ENCODE measurements around the gene AZU1.
A peak's percentile ranks its signal among the peaks of the same experiment; 100 is the strongest.

AZU1 gene

DNA sequence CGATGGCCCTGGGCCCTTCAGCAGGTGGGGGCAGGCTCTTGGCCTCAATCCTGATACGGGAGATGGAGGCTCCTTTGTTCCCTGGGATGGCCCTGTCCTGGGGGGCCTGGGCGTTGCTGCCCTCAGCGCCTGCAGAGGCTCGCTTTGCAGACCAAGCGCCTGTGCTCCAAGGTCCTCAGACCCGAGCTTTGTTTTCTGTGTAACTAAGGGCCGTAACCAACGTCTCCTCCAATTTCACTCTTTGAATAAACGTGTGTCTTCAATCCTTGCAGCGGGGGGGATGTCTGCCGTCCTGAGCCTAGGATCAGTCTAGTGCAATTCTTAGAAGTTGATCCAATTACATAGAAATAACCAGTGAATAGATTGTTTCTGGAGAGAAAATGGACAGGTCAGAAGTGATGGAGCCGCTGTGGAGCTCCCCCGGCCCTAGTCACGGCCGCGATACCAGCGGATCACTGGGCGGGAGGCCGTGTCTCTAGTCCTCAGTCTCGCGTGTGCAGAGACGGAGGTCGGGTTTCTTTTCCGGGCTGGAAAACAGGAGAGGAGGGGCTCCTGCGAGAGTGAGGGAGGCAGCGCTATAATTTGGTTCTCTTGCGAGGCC is 25.0 kb upstream of the AZU1 start:
- Histone ChIP-seq H3K4me2 (ENCODE audit: low read length) (peak overlapping the region; percentile 75), H3K9ac (no peak overlapping the region), H3K36me3 (ENCODE audit: control insufficient read depth, insufficient read depth, low read length) (no peaks in the 10 kb centered on the region), H3K4me3 (ENCODE audit: low read depth, low read length) (peak overlapping the region; percentile 51), H3K79me2 (peaks cover 77% of the 10 kb centered on the region), H3K9me3 (ENCODE audit: control insufficient read depth, low read length) (no peaks in the 10 kb centered on the region), H3K27me3 (ENCODE audit: control insufficient read depth, insufficient read depth, low read length) (no peaks in the 10 kb centered on the region), H2AFZ (no peak overlapping the region), H3K27ac (peak overlapping the region; percentile 96), H3K4me1 (peaks cover 39% of the 10 kb centered on the region)
- TF ChIP-seq, protein P1, sequence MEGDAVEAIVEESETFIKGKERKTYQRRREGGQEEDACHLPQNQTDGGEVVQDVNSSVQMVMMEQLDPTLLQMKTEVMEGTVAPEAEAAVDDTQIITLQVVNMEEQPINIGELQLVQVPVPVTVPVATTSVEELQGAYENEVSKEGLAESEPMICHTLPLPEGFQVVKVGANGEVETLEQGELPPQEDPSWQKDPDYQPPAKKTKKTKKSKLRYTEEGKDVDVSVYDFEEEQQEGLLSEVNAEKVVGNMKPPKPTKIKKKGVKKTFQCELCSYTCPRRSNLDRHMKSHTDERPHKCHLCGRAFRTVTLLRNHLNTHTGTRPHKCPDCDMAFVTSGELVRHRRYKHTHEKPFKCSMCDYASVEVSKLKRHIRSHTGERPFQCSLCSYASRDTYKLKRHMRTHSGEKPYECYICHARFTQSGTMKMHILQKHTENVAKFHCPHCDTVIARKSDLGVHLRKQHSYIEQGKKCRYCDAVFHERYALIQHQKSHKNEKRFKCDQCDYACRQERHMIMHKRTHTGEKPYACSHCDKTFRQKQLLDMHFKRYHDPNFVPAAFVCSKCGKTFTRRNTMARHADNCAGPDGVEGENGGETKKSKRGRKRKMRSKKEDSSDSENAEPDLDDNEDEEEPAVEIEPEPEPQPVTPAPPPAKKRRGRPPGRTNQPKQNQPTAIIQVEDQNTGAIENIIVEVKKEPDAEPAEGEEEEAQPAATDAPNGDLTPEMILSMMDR (IDR thresholded peaks at IDR 0.05) = no peak

DNA sequence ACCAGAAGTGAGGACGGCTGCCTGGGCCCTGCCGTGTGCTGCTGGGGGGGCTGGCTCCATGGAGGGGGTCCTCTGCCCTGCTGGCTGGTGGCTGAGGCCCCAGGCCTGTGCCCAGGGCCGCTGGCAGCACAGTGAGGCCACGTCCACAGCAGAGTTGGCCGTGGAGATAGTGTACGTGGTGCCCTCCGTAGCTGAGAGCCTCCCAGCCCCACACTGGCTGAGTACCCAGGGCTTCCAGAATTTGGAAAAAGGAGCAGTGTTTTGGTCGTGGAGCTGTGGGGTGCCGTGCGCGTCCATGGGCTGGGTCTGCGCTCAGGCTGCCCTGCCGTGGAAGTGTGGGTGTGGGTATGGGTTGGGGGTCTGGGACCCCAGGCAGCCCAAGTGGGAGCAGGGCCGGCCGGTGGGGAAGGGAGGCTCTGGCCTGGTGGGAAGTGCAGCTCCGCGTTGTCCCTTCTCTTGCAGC is 24.5 kb upstream of the AZU1 start:
- TF ChIP-seq, protein P1 (IDR thresholded peaks at IDR 0.05) = no peak
- Histone ChIP-seq H3K27me3 (ENCODE audit: control insufficient read depth, insufficient read depth, low read length) (no peaks in the 10 kb centered on the region), H3K9me3 (ENCODE audit: control insufficient read depth, low read length) (no peaks in the 10 kb centered on the region), H3K4me1 (peaks cover 39% of the 10 kb centered on the region), H3K4me3 (ENCODE audit: low read depth, low read length) (peak overlapping the region; percentile 51), H3K4me2 (ENCODE audit: low read length) (peak overlapping the region; percentile 75), H3K36me3 (ENCODE audit: control insufficient read depth, insufficient read depth, low read length) (no peaks in the 10 kb centered on the region), H3K27ac (peak overlapping the region; percentile 96), H2AFZ (no peak overlapping the region), H3K9ac (no peak overlapping the region), H3K79me2 (peaks cover 80% of the 10 kb centered on the region)

DNA sequence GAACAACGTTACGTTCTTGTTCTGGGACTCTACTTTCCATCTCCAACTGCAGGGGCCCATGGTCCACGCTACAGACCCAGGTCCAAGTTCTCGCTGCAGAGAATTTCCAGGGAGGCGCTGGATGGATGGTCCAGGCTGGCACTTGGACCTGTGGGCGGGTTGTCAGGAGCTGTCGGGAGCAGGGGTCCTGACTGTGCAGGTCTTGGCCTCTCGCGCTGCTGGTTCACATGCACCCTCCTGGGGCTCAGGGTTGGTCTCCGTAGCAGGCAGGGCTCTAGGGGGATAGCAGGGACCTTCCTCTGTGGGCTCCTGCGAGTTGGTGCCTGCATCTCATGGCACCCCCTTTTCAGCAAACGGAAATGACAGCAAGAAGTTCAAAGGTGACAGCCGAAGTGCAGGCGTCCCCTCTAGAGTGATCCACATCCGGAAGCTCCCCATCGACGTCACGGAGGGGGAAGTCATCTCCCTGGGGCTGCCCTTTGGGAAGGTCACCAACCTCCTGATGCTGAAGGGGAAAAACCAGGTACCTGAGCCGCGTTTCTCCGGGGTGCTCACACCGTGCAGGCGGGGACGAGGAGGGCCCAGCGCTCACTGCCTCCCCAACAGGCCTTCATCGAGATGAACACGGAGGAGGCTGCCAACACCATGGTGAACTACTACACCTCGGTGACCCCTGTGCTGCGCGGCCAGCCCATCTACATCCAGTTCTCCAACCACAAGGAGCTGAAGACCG is 23.8 kb upstream of the AZU1 start:
- H3K36me3 ChIP-seq (ENCODE audit: control insufficient read depth, insufficient read depth, low read length) = no peaks in the 10 kb centered on the region
- H3K9ac ChIP-seq = no peak overlapping the region
- TF ChIP-seq, protein P1 (IDR thresholded peaks at IDR 0.05) = no peak
- no peak overlapping the region for H3K4me3 ChIP-seq (ENCODE audit: low read depth, low read length)
- no peaks in the 10 kb centered on the region for H3K9me3 ChIP-seq (ENCODE audit: control insufficient read depth, low read length)
- peaks cover 79% of the 10 kb centered on the region for H3K79me2 ChIP-seq
- no peak overlapping the region for H2AFZ ChIP-seq
- no peak overlapping the region for H3K27ac ChIP-seq
- H3K4me2 ChIP-seq (ENCODE audit: low read length) = no peak overlapping the region
- no peaks in the 10 kb centered on the region for H3K27me3 ChIP-seq (ENCODE audit: control insufficient read depth, insufficient read depth, low read length)
- peaks cover 39% of the 10 kb centered on the region for H3K4me1 ChIP-seq

DNA sequence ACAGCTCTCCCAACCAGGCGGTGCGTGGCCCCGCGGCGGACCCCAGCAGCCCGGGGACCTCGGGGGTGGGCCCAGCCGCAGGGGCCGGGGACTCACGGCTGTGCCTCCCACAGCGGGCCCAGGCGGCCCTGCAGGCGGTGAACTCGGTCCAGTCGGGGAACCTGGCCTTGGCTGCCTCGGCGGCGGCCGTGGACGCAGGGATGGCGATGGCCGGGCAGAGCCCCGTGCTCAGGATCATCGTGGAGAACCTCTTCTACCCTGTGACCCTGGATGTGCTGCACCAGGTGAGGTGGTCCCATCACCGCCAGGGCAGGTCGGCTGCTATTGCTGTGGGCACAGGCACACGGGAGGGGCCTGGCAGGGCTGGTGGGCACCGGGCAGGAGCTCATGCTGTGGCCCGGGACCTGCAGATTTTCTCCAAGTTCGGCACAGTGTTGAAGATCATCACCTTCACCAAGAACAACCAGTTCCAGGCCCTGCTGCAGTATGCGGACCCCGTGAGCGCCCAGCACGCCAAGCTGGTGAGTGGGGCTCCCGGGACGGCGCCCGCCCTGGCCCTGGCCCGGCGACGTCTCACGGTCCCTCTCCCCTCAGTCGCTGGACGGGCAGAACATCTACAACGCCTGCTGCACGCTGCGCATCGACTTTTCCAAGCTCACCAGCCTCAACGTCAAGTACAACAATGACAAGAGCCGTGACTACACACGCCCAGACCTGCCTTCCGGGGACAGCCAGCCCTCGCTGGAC is 23.0 kb upstream of the AZU1 start:
- Histone ChIP-seq H3K4me1 (peaks cover 35% of the 10 kb centered on the region), H3K79me2 (peaks cover 72% of the 10 kb centered on the region), H3K27ac (no peak overlapping the region), H3K27me3 (ENCODE audit: control insufficient read depth, insufficient read depth, low read length) (no peaks in the 10 kb centered on the region), H2AFZ (no peak overlapping the region), H3K4me3 (ENCODE audit: low read depth, low read length) (no peak overlapping the region), H3K36me3 (ENCODE audit: control insufficient read depth, insufficient read depth, low read length) (no peaks in the 10 kb centered on the region), H3K9ac (no peak overlapping the region), H3K4me2 (ENCODE audit: low read length) (no peak overlapping the region), H3K9me3 (ENCODE audit: control insufficient read depth, low read length) (no peaks in the 10 kb centered on the region)
- TF ChIP-seq, protein P1 (IDR thresholded peaks at IDR 0.05) = no peak
